ENCODE results near the gene NCAPG2.

- no peak for TF ChIP-seq EZH2 (IDR thresholded peaks at IDR 0.05; ENCODE audit: low read length, missing control alignments)
- TF ChIP-seq CTCF (conservative IDR thresholded peaks at IDR 0.05 in 1 of 2, IDR thresholded peaks at IDR 0.05 in 1 of 2; ENCODE audit: low read depth in 1 of 2, low read length in 2 of 2): no peak
Observed at GRCh38 chr7:158590181-158590530, 114.4 kb downstream of the NCAPG2 start.
